GM10266 (cell line): ENCODE data around the gene MPG.
"Not testable (repeated sequence)": the region's sequence is repeated elsewhere in the genome, so short reads cannot be mapped to it uniquely, and the experiment has no call there.

Experiments used
- DNase-seq: peaks from one replicate; pipeline ENCODE4 v3.0.0; 2012; ENCODE audit errors: extremely low spot score
- TF ChIP-seq, protein P1 (sequence below): IDR thresholded peaks from 2 replicates; pipeline ENCODE4 v1.5.1; 2012; ENCODE audit warnings: mild to moderate bottlenecking, low read depth; ENCODE audit not compliant: control insufficient read depth, insufficient read depth; ENCODE audit errors: missing control alignments

Gene MPG

DNA sequence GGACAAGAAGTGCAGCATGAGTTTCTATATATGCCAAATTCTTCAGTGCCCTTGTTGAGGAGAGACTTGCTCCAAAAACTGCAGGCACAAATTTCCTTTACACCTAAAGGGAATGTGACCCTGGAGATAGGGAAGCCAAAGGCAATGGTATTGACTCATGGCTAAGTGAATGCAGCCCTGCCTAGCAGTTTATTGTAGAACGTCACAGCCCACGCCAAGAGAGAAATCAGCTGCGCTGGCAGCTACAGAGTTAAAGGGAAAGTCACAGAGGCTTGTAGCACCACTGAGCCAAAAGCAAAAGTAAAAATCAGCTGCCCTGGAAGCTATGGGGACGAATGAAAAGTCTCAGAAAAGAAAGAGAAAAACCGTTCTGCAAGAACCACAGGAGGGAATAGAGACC is 34.7 kb upstream of the MPG start:
- no peak for DNase-seq
- TF ChIP-seq, protein P1, sequence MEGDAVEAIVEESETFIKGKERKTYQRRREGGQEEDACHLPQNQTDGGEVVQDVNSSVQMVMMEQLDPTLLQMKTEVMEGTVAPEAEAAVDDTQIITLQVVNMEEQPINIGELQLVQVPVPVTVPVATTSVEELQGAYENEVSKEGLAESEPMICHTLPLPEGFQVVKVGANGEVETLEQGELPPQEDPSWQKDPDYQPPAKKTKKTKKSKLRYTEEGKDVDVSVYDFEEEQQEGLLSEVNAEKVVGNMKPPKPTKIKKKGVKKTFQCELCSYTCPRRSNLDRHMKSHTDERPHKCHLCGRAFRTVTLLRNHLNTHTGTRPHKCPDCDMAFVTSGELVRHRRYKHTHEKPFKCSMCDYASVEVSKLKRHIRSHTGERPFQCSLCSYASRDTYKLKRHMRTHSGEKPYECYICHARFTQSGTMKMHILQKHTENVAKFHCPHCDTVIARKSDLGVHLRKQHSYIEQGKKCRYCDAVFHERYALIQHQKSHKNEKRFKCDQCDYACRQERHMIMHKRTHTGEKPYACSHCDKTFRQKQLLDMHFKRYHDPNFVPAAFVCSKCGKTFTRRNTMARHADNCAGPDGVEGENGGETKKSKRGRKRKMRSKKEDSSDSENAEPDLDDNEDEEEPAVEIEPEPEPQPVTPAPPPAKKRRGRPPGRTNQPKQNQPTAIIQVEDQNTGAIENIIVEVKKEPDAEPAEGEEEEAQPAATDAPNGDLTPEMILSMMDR, result no peak

DNA sequence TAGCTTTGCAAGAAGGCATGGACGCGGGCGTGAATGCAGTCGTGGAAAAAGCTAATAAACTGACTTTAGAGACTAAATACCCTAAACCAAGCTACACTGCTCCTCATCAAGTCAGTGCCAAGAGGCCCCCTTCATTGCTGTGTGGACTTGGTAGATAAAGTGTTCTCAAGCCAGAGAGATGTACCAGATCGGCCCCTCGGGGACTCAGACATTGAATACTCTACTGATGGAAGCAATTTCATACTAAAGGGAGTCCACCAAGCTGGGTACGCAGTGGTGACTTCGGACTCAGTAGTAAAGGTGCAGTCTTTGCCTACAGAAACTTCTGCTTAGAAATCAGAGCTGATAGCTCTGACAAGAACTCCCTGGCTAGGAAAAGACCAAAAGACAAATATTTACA is 33.4 kb upstream of the MPG start:
- no peak for DNase-seq
- TF ChIP-seq, protein P1, result no peak

DNA sequence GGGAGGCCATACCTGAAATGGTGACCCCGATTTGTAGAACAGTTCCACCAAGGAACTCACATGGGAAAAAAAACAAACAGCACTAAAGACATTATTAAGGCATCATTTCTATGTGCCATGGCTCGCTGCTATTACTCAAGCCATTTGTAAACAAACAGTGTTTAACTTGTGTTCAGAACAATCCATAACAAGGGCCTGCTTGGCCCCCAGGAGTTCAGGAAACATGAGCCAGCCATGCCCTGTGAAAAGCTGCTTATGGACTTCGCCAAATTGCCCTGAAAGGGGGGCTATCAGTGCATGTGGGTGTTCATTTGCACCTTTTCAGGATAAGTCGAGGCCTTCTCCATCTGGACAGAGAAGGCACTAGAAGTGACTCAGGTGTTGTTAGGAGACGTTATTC is 32.6 kb upstream of the MPG start:
- no peak for DNase-seq
- TF ChIP-seq, protein P1, result no peak

DNA sequence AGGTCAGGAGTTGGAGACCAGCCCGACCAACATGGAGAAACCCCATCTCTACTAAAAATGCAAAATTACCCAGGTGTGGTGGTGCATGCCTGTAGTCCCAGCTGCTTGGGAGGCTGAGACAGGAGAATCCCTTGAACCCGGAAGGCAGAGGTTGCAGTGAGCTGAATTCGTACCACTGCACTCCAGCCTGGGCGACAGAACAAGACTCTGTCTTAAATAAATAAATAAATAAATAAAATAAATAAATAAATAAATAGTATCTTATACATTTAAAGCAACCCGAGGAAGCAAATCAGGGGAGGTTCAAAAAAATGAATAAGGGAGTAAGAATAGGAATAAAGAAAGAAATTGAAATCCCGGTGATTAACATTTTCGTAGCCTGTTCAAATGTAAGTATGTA is 31.5 kb upstream of the MPG start:
- DNase-seq, result not testable (repeated sequence)

DNA sequence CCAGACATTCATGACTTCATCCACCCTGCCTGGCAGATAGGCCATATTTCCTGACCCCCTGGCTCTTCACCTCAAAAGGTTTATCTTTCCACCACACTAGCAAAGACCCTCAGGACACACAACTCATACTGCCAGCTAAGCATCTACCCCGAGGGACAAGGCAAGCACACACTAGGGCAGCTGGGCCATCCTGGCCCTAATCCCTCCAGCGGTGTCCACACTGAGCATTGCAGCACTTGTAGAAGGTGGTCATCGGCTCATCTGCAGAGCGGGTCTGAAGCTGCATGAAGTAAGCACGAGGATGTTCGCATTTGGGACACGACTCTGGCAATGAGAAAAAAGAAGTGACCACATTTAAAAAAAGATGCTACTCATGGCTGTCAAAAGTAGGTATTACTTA is 30.8 kb upstream of the MPG start:
- TF ChIP-seq, protein P1, result no peak
- DNase-seq, result no peak

DNA sequence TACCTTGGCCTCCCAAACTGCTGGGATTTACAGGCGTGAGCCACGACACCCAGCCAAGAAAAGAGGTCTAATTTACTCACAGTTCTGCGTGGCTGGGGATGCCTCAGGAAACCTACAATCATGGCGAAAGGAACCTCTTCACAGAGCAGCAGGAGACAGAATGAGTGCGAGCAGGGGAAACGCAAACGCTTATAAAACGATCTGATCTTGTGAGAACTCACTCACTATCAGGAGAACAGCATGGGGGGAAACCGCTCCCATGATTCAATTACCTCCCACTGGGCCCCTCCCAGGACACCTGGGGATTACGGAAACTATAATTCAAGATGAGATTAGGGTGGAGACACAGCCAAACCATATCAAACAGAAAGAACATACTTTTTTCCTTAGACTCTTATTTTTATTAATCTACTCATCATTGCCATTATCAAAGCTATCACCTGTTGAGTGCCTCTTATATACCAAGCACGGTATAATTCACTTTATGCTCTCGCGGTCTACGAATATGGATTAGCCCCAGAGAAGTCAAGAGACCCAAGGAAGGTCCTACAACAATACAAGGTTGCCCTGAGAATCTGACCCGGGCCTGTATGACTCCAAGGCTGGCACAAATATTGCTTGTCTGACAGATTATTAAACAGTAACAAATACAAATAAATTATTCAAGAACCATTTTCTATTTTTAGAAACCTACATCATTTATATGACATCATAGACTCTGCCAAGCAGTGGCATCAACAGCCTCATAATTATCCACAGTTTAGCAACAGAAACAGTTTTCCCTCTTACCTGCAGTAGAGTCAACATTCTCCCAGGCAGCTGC is 27.0 kb upstream of the MPG start:
- DNase-seq, result no peak
- TF ChIP-seq, protein P1, result no peak

DNA sequence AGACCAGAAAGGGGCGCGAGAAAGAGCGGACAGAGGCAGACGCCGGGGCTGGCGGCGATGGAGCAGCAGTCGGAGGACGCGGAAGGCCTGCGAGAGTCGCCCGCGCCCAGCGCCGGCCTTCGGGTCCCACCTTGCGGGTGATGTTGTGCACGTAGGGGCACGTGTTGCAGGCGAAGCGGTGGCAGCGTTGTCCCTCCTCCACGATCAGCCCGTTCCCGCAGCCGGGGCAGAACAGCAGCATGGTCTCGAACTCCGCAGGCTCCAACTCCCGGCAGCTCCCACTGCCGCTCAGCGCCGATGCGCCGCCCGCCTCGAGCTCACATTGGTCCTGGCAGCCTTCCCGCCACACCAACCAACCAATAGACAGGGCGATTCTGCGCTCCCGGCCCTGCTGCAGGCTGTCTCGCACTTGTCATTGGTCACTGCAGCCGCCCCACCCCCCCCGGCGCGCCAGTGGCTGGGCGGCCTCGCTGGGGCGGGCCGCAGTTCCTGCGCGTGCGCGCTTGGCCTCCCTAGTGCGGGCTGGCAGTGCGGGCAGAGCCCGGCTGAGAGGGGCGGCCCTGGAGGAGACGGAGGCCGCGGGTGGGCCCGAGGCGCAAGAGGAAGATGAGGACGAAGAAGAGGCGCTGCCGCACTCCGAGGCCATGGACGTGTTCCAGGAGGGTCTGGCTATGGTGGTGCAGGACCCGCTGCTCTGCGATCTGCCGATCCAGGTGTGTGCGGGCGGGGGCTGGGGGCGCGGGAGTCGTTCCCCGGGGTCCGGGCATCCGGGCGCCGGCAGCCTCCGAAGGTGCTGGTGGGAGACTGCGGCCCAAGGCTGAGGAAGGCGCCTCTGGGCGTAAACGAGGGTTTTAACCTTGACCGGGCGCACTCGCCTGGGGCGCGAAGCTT is 24.4 kb upstream of the MPG start, which contains the start of the genes POLR3K and SNRNP25:
POLR3K (minus strand) TSS at position 263 of the 891 bp plus-strand sequence; CDS start at position 241, 22 bp downstream.
SNRNP25 (plus strand) TSS at position 483 of the 891 bp plus-strand sequence; CDS start at position 672, 189 bp downstream.
- peak; percentile 99 for DNase-seq

More for the DNA sequence above, 24.4 kb upstream of the MPG start, which contains the start of the genes POLR3K and SNRNP25:
- TF ChIP-seq, protein P1, result no peak
